ENCODE results near the gene ITIH1.
"Not testable (repeated sequence)": the region's sequence is repeated elsewhere in the genome, so short reads cannot be mapped to it uniquely, and the experiment has no call there.

Gene ITIH1

GRCh38 chr3:52774066-52774713 is 3.2 kb upstream of the ITIH1 start:
- no peak for DNase-seq (ENCODE audit: low read depth, low spot score)
- H3K4me3 ChIP-seq (ENCODE audit: low read length), result no peak overlapping the region

GRCh38 chr3:52774901-52775864 is 2.2 kb upstream of the ITIH1 start:
- DNase-seq (ENCODE audit: low read depth, low spot score), result no peak

GRCh38 chr3:52775877-52776276 is 1.5 kb upstream of the ITIH1 start:
- H3K4me3 ChIP-seq (ENCODE audit: low read length), result no peak overlapping the region
- no peak for DNase-seq (ENCODE audit: low read depth, low spot score)

More at GRCh38 chr3:52774901-52775864, 2.2 kb upstream of the ITIH1 start:
- H3K4me3 ChIP-seq (ENCODE audit: low read length), result no peak overlapping the region

GRCh38 chr3:52776486-52776885 is 913 bp upstream of the ITIH1 start:
- not testable (repeated sequence) for DNase-seq (ENCODE audit: low read depth, low spot score); H3K4me3 ChIP-seq (ENCODE audit: low read length)

- no peak for DNase-seq (ENCODE audit: low read depth, low spot score)
These were observed 783 bp downstream of the ITIH1 start for GRCh38 chr3:52777959-52778805.

GRCh38 chr3:52779011-52779836 is 1.8 kb downstream of the ITIH1 start:
- H3K4me3 ChIP-seq (ENCODE audit: low read length), result no peak overlapping the region
- DNase-seq (ENCODE audit: low read depth, low spot score), result no peak

More at GRCh38 chr3:52777959-52778805, 783 bp downstream of the ITIH1 start:
- no peak overlapping the region for H3K4me3 ChIP-seq (ENCODE audit: low read length)

- no peak for DNase-seq (ENCODE audit: low read depth, low spot score)
- no peak overlapping the region for H3K4me3 ChIP-seq (ENCODE audit: low read length)
These were observed 2.6 kb downstream of the ITIH1 start for GRCh38 chr3:52779837-52780585.

- no peak for DNase-seq (ENCODE audit: low read depth, low spot score)
- H3K4me3 ChIP-seq (ENCODE audit: low read length), result no peak overlapping the region
These were observed 4.3 kb downstream of the ITIH1 start for GRCh38 chr3:52781741-52782140.

GRCh38 chr3:52782412-52783210 is 5.2 kb downstream of the ITIH1 start:
- H3K4me3 ChIP-seq (ENCODE audit: low read length), result no peak overlapping the region
- no peak for DNase-seq (ENCODE audit: low read depth, low spot score)

GRCh38 chr3:52783211-52783555 is 5.8 kb downstream of the ITIH1 start:
- DNase-seq (ENCODE audit: low read depth, low spot score), result no peak

GRCh38 chr3:52784021-52784621 is 6.7 kb downstream of the ITIH1 start:
- H3K4me3 ChIP-seq (ENCODE audit: low read length), result no peak overlapping the region
- DNase-seq (ENCODE audit: low read depth, low spot score), result no peak

More at GRCh38 chr3:52783211-52783555, 5.8 kb downstream of the ITIH1 start:
- no peak overlapping the region for H3K4me3 ChIP-seq (ENCODE audit: low read length)

GRCh38 chr3:52784931-52785590 is 7.7 kb downstream of the ITIH1 start:
- no peak overlapping the region for H3K4me3 ChIP-seq (ENCODE audit: low read length)
- no peak for DNase-seq (ENCODE audit: low read depth, low spot score)

GRCh38 chr3:52786330-52787215 is 9.2 kb downstream of the ITIH1 start:
- H3K4me3 ChIP-seq (ENCODE audit: low read length), result no peak overlapping the region
- no peak for DNase-seq (ENCODE audit: low read depth, low spot score)

GRCh38 chr3:52787246-52787645 is 9.8 kb downstream of the ITIH1 start:
- H3K4me3 ChIP-seq (ENCODE audit: low read length), result no peak overlapping the region
- DNase-seq (ENCODE audit: low read depth, low spot score), result no peak
